ENCODE measurements around the gene MIA2. TPM values are rescaled to one million over a fixed set of nuclear protein-coding genes. Genes with fewer than 3 reads are reported as not detected.
A peak's percentile ranks its signal among the peaks of the same experiment; 100 is the strongest.

Gene MIA2
- total and polyA plus RNA-seq, 3 donors from 2014 or later = 25.2 to 40.8 (median 32.3) TPM

DNA sequence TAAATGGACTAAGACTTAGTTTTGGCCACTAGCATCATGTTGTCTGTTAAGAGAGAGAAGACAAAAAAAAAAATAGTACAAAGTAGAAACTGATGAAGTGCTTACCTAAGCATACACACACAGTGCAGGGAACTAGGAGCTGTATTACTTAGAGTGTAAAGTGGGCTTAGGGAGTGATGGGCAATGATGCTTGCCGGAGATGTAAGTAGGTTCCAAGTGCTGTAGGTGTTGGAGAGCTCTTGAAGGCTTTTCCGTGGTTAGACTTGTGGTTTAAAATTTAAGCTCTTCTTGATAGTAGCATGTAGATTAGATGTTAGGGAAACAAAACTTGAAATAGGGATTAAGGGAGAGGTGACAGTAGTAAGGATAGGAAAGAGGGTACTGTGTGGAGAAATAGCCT, 34.7 kb downstream of the MIA2 start:
- no peak for DNase-seq
- intact Hi-C loops (cut with DNase I; ENCODE audit: low total_unique reads) = loop anchor here (5.0 kb wide), 1 partner anchor 96 kb away; the partner anchor contains the start of gene TRAPPC6B
- Histone ChIP-seq H3K27me3 (no peaks in the 10 kb centered on the region), H3K4me3 (peak overlapping the region in 1 of 2 donors; percentile 90), H3K4me1 (peaks cover 15% of the 10 kb centered on the region), H3K9me3 (no peaks in the 10 kb centered on the region), H3K27ac (peak overlapping the region in 1 of 2 donors; percentile 17), H3K36me3 (ENCODE audit: low read depth, missing control alignments) (no peaks in the 10 kb centered on the region)
- 7 to 10% methylated on average over 2 of the region's 2 CpGs for WGBS, 2 donors
- TF ChIP-seq CTCF (IDR thresholded peaks at IDR 0.05) = no peak
- TF ChIP-seq POLR2A (IDR thresholded peaks at IDR 0.05) = no peak

- TF ChIP-seq CTCF (IDR thresholded peaks at IDR 0.05) (no peak), POLR2A (IDR thresholded peaks at IDR 0.05) (no peak)
- H3K9me3 ChIP-seq = no peaks in the 10 kb centered on the region
- H3K36me3 ChIP-seq (ENCODE audit: low read depth, missing control alignments) = no peaks in the 10 kb centered on the region
- H3K27ac ChIP-seq = no peak overlapping the region
- no peaks in the 10 kb centered on the region for H3K27me3 ChIP-seq
- 91 to 98% methylated on average over 1 of the region's 1 CpG for WGBS, 2 donors
- peaks cover 6% of the 10 kb centered on the region for H3K4me1 ChIP-seq
- H3K4me3 ChIP-seq = no peak overlapping the region
- intact Hi-C loops (cut with DNase I; ENCODE audit: low total_unique reads) = no loop called here
- no peak for DNase-seq
These were observed 39.2 kb downstream of the MIA2 start for GRCh38 chr14:39272918-39273317.

DNA sequence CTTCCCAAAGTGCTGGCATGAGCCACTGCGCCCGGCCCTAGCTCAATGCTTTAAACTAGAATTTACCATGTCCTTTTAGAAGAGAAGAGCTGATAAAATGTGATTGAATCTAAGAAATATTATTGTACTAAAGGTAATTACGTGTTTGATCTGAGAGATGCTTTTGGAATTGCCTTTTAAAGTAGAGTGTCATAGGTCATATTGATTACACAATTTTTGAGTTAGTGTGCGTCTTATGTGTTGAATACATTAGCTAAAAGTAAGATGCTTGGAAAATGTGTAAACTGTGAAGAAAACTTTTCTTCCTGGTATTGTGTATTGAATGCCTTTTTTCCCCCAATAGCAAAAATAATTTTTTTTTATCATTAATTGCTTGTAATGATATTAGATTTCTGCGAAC, 41.7 kb downstream of the MIA2 start:
- H3K27me3 ChIP-seq = no peaks in the 10 kb centered on the region
- H3K27ac ChIP-seq = no peak overlapping the region
- DNase-seq = no peak
- TF ChIP-seq POLR2A (IDR thresholded peaks at IDR 0.05) (no peak), CTCF (IDR thresholded peaks at IDR 0.05) (no peak)
- no peak overlapping the region for H3K4me3 ChIP-seq
- no peaks in the 10 kb centered on the region for H3K9me3 ChIP-seq
- no peaks in the 10 kb centered on the region for H3K4me1 ChIP-seq
- intact Hi-C loops (cut with DNase I; ENCODE audit: low total_unique reads) = no loop called here
- 92 to 94% methylated on average over 5 of the region's 5 CpGs for WGBS, 2 donors
- H3K36me3 ChIP-seq (ENCODE audit: low read depth, missing control alignments) = no peaks in the 10 kb centered on the region

- 71 to 95% methylated on average over 1 of the region's 1 CpG for WGBS, 2 donors
These were observed 42.3 kb downstream of the MIA2 start for GRCh38 chr14:39276005-39276404.

More at GRCh38 chr14:39276005-39276404, 42.3 kb downstream of the MIA2 start:
- H3K4me1 ChIP-seq = no peaks in the 10 kb centered on the region
- intact Hi-C loops (cut with DNase I; ENCODE audit: low total_unique reads) = no loop called here
- no peak for DNase-seq
- no peak overlapping the region for H3K4me3 ChIP-seq
- no peaks in the 10 kb centered on the region for H3K27me3 ChIP-seq
- H3K36me3 ChIP-seq (ENCODE audit: low read depth, missing control alignments) = no peaks in the 10 kb centered on the region
- no peaks in the 10 kb centered on the region for H3K9me3 ChIP-seq
- no peak overlapping the region for H3K27ac ChIP-seq
- no peak for TF ChIP-seq CTCF (IDR thresholded peaks at IDR 0.05)
